GM19035 (cell line): ENCODE measurements around the gene MBD3L1.

Experiments used
- ATAC-seq: cut with Tn5 transposase; IDR thresholded peaks from one replicate; pipeline ENCODE4 v1.9.1; 2021; ENCODE audit not compliant: unreplicated experiment

Gene MBD3L1

GRCh38 chr19:8832132-8833021 is at the start of gene MBD3L1, which contains the start of gene ZNF558:
Gene MBD3L1 (plus strand): TSS chr19:8832377. CDS start chr19:8842679, 10,302 bp downstream.
Gene ZNF558 (minus strand): TSS chr19:8832304. CDS start chr19:8822659, 9,645 bp downstream.
- ATAC-seq = peak; percentile 80

- no peak for ATAC-seq
These were observed 37.4 kb upstream of the MBD3L1 start for GRCh38 chr19:8794823-8795222.

GRCh38 chr19:8806661-8807060 is 25.5 kb upstream of the MBD3L1 start:
- no peak for ATAC-seq

- ATAC-seq = no peak
These were observed 20.6 kb upstream of the MBD3L1 start for GRCh38 chr19:8811315-8812172.

GRCh38 chr19:8814176-8814575 is 18.0 kb upstream of the MBD3L1 start:
- ATAC-seq = no peak

- ATAC-seq = no peak
These were observed 16.4 kb upstream of the MBD3L1 start for GRCh38 chr19:8815780-8816179.

GRCh38 chr19:8820234-8820633 is 11.9 kb upstream of the MBD3L1 start:
- ATAC-seq = no peak

GRCh38 chr19:8821748-8822241 is 10.4 kb upstream of the MBD3L1 start:
- no peak for ATAC-seq

GRCh38 chr19:8826371-8826770 is 5.8 kb upstream of the MBD3L1 start:
- ATAC-seq = no peak

GRCh38 chr19:8827277-8827676 is 4.9 kb upstream of the MBD3L1 start:
- ATAC-seq = no peak

- ATAC-seq = no peak
These were observed 804 bp upstream of the MBD3L1 start for GRCh38 chr19:8831373-8831772.

- ATAC-seq = no peak
These were observed 395 bp upstream of the MBD3L1 start for GRCh38 chr19:8831832-8832131.

GRCh38 chr19:8835446-8835845 is 3.3 kb downstream of the MBD3L1 start:
- ATAC-seq = no peak

- no peak for ATAC-seq
These were observed 3.7 kb downstream of the MBD3L1 start for GRCh38 chr19:8835877-8836276.

- ATAC-seq = no peak
These were observed 8.5 kb downstream of the MBD3L1 start for GRCh38 chr19:8840708-8841107.

- ATAC-seq = no peak
These were observed 14.6 kb downstream of the MBD3L1 start for GRCh38 chr19:8846819-8847218.

GRCh38 chr19:8849232-8849631 is 17.1 kb downstream of the MBD3L1 start:
- ATAC-seq = no peak

GRCh38 chr19:8850488-8850887 is 18.3 kb downstream of the MBD3L1 start:
- no peak for ATAC-seq

- no peak for ATAC-seq
These were observed 26.1 kb downstream of the MBD3L1 start for GRCh38 chr19:8858260-8858659.

GRCh38 chr19:8866344-8866743 is 34.2 kb downstream of the MBD3L1 start:
- no peak for ATAC-seq

GRCh38 chr19:8877854-8878705 is 45.9 kb downstream of the MBD3L1 start:
- ATAC-seq = no peak
